Body of pancreas (tissue), 4 donors: ENCODE measurements around the gene CCR6.

ENCODE experiments used
- POLR2A ChIP-seq, 3 donors: fragments of 450-650 bp; IDR thresholded peaks; one replicate each; pipeline ENCODE4 v1.6.1; 2016; ENCODE audit warnings: antibody characterized with exemption in 3 of 3, mild to moderate bottlenecking in 2 of 3
- TF ChIP-seq, protein P1 (sequence below), 7 experiments: fragments of 450-650 bp in 4 of 7; fragments of 200-600 bp in 3 of 7; sonication (generic) in 3 of 7; IDR thresholded peaks; one replicate each; pipeline ENCODE4 v1.5.1; 2016 to 2019; ENCODE audit warnings: antibody characterized with exemption in 7 of 7

DNA sequence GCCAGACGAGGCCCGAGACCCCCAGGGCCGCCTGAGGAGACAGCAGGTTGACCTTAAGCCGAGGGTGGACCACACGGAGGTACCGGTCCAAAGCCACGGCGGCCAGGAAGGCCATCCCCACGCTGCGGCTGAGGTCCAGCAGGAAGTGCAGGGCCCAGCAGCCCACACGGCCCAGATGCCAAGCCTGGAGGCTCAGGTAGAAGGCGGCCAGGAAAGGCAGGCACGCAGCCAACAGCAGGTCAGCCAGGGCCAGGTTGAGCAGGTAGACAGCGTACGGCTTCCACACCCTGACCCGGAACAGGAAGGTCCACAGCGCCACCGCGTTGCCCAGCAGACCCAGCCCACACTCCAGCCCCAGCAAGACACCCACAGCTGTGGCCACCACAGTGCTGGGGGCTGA, 34.5 kb downstream of the CCR6 start:
- TF ChIP-seq POLR2A (IDR thresholded peaks at IDR 0.05): no peak
- TF ChIP-seq, protein P1, sequence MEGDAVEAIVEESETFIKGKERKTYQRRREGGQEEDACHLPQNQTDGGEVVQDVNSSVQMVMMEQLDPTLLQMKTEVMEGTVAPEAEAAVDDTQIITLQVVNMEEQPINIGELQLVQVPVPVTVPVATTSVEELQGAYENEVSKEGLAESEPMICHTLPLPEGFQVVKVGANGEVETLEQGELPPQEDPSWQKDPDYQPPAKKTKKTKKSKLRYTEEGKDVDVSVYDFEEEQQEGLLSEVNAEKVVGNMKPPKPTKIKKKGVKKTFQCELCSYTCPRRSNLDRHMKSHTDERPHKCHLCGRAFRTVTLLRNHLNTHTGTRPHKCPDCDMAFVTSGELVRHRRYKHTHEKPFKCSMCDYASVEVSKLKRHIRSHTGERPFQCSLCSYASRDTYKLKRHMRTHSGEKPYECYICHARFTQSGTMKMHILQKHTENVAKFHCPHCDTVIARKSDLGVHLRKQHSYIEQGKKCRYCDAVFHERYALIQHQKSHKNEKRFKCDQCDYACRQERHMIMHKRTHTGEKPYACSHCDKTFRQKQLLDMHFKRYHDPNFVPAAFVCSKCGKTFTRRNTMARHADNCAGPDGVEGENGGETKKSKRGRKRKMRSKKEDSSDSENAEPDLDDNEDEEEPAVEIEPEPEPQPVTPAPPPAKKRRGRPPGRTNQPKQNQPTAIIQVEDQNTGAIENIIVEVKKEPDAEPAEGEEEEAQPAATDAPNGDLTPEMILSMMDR (IDR thresholded peaks at IDR 0.05): no peak
